HepG2 (cell line): Measurements from ENCODE around the gene NUCB1. TPM values are rescaled to one million over a fixed set of nuclear protein-coding genes. Genes with fewer than 3 reads are reported as not detected.

Source experiments
- ATAC-seq: fragments of 200-7000 bp; cut with Tn5 transposase; 3 replicates; pipeline ENCODE4 v1.9.1; 2020; ENCODE audit warnings: mild to moderate bottlenecking, moderate library complexity
- BruUV-seq: library from RNA; stranded (reverse); fragments of 400-500 nt; replicated peaks from 2 replicates; lab custom pipeline; 2021; lab: Mats Ljungman, UMichigan
- CTCF ChIA-PET: fragments of 300-600 bp; formaldehyde crosslinking; extraction: SDS; loops from one replicate; lab custom pipeline; 2021; ENCODE audit warnings: low total read pairs, inconsistent platforms, low intra/inter-chr PET ratio; lab: Yijun Ruan, JAX
- POLR2A ChIA-PET: fragments of 350-600 bp; sonication (Branson Sonifier 250); formaldehyde crosslinking; loops from one replicate; lab custom pipeline; 2020; ENCODE audit warnings: antibody characterized with exemption, inconsistent platforms; lab: Yijun Ruan, JAX
- DNase-seq: peaks from one replicate; pipeline ENCODE4 v3.0.0-alpha.2; 2015; ENCODE audit warnings: low spot score
- FAIRE-seq: peaks from 3 replicates; lab custom pipeline; 2011; peaks lifted over from hg19 to GRCh38; lab: Jason Lieb, UNC
- H2AFZ ChIP-seq: one replicate; pipeline ENCODE4 v1.6.1; 2011; ENCODE audit warnings: low read length, inconsistent platforms
- H3K27ac ChIP-seq: fragments of 300-600 bp; 3 replicates; pipeline ENCODE4 v1.8.0; 2011; ENCODE audit warnings: mixed run types, mild to moderate bottlenecking, mixed read lengths, low read length, inconsistent platforms; ENCODE audit not compliant: insufficient read depth; ENCODE audit errors: extremely low read length
- H3K27me3 ChIP-seq, 2 experiments: fragments of 200-600 bp in 1 of 2; 2 replicates in 1 of 2; 3 replicates in 1 of 2; pipeline versions ENCODE4 v1.6.0 to v1.8.0; 2011; ENCODE audit warnings: low read length in 2 of 2, mild to moderate bottlenecking in 2 of 2, moderate library complexity in 2 of 2, inconsistent platforms in 1 of 2; ENCODE audit not compliant: insufficient read depth in 2 of 2, control insufficient read depth in 1 of 2
- H3K36me3 ChIP-seq, 2 experiments: fragments of 200-600 bp in 1 of 2; replicated peaks in 1 of 2; 2 replicates in 1 of 2; 3 replicates in 1 of 2; pipeline versions ENCODE4 v1.5.1 to v1.8.0; 2011; ENCODE audit warnings: low read length in 2 of 2, inconsistent platforms in 1 of 2; ENCODE audit not compliant: insufficient read depth in 2 of 2, control insufficient read depth in 1 of 2
- H3K4me1 ChIP-seq: 2 replicates; pipeline ENCODE4 v1.5.1; 2012; ENCODE audit warnings: low read length, inconsistent platforms; ENCODE audit not compliant: insufficient read depth
- H3K4me2 ChIP-seq: 2 replicates; pipeline ENCODE4 v1.6.0; 2011; ENCODE audit warnings: low read depth, low read length, inconsistent platforms
- H3K4me3 ChIP-seq, 3 experiments: fragments of 200-600 bp in 1 of 3; sonication (generic), shearing (Covaris generic) in 1 of 3; replicated peaks in 1 of 3; 2 replicates each; pipeline ENCODE4 v1.5.1; 2011 to 2016; ENCODE audit warnings: low read length in 3 of 3, inconsistent platforms in 2 of 3, low read depth in 2 of 3, mild to moderate bottlenecking in 2 of 3, control low read depth in 1 of 3, mixed read lengths in 1 of 3; ENCODE audit not compliant: insufficient read depth in 1 of 3
- H3K79me2 ChIP-seq: one replicate; pipeline ENCODE4 v1.6.1; 2011; ENCODE audit warnings: low read length, inconsistent platforms; ENCODE audit not compliant: insufficient read depth
- H3K9ac ChIP-seq: 2 replicates; pipeline ENCODE4 v1.6.0; 2011; ENCODE audit warnings: mild to moderate bottlenecking, low read depth, low read length, inconsistent platforms; ENCODE audit not compliant: insufficient read depth
- H3K9me3 ChIP-seq: 2 replicates; pipeline ENCODE4 v1.5.1; 2012; ENCODE audit warnings: mild to moderate bottlenecking, low read length
- H4K20me1 ChIP-seq: 2 replicates; pipeline ENCODE4 v1.6.0; 2011; ENCODE audit warnings: inconsistent platforms, mild to moderate bottlenecking, low read length, moderate library complexity; ENCODE audit not compliant: insufficient read depth
- GABPB1 ChIP-seq: IDR thresholded peaks from 2 replicates; pipeline ENCODE4 v1.6.1; 2016; ENCODE audit warnings: mild to moderate bottlenecking, missing genetic modification reagents, moderate library complexity, missing compliant biosample characterization
- HOXA7 ChIP-seq: sonication (generic); formaldehyde crosslinking; IDR thresholded peaks from 2 replicates; pipeline ENCODE4 v1.8.1; 2022; ENCODE audit warnings: mild to moderate bottlenecking, missing genetic modification reagents, moderate library complexity
- SCMH1 ChIP-seq: sonication (generic); formaldehyde crosslinking; IDR thresholded peaks from 2 replicates; pipeline ENCODE4 v1.9.0; 2021; ENCODE audit warnings: missing genetic modification reagents, mild to moderate bottlenecking, borderline replicate concordance
- TSC22D2 ChIP-seq: sonication (generic); formaldehyde crosslinking; IDR thresholded peaks from 2 replicates; pipeline ENCODE4 v1.5.1; 2020; ENCODE audit warnings: missing genetic modification reagents, mild to moderate bottlenecking, borderline replicate concordance
- ZFY ChIP-seq: sonication (generic); formaldehyde crosslinking; IDR thresholded peaks from 2 replicates; pipeline ENCODE4 v1.4.0; 2020; ENCODE audit warnings: missing genetic modification reagents
- ZNF230 ChIP-seq: sonication (generic); formaldehyde crosslinking; IDR thresholded peaks from 2 replicates; pipeline ENCODE4 v1.4.0; 2020; ENCODE audit warnings: mild to moderate bottlenecking, missing genetic modification reagents
- ZNF703 ChIP-seq: sonication (generic); formaldehyde crosslinking; IDR thresholded peaks from 2 replicates; pipeline ENCODE4 v1.5.1; 2020; ENCODE audit warnings: missing genetic modification reagents, mild to moderate bottlenecking, moderate library complexity, borderline replicate concordance
- ZNF772 ChIP-seq: sonication (generic); formaldehyde crosslinking; IDR thresholded peaks from 2 replicates; pipeline ENCODE4 v1.5.0; 2020; ENCODE audit warnings: mild to moderate bottlenecking, missing genetic modification reagents
- WGBS: methylation state at CpG from one replicate; pipeline ENCODE4 v1.1.6; 2017; ENCODE audit warnings: low lambda C conversion rate; 5-methylcytosine and 5-hydroxymethylcytosine counted together
- in situ Hi-C: cut with HindIII; loops from 2 replicates; pipeline ENCODE4 v1.10.0; 2017; ENCODE audit warnings: low pct_unique_long_range_greater_than_20kb; ENCODE audit not compliant: extremely low pct_ligation_motif_present
- intact Hi-C: fragments of 100-400 bp; cut with micrococcal nuclease; formaldehyde crosslinking; loops from one replicate; pipeline ENCODE4 v1.10.0; 2022; ENCODE audit not compliant: unreplicated experiment
- polyA plus RNA-seq, 8 experiments: library from polyadenylated mRNA; depleted of rRNA in 3 of 8; stranded (reverse) in 7 of 8; unstranded in 1 of 8; fragments of >200 nt; fragmentation: Illumina TruSeq in 4 of 8; extraction: Trizol in 4 of 8; gene quantifications; 2 replicates each; pipeline versions ENCODE4 v1.2.1 to v1.2.3, GENCODE V29; 2011 to 2016; ENCODE audit warnings: low read depth in 4 of 8, missing spikeins in 1 of 8, mixed read lengths in 1 of 8; ENCODE audit not compliant: insufficient read depth in 1 of 8
- total RNA-seq, 5 experiments: library from RNA; depleted of rRNA; stranded (reverse); fragments of >200 nt; fragmentation: Illumina TruSeq; extraction: Trizol; gene quantifications; 2 replicates each; pipeline ENCODE4 v1.2.3, GENCODE V29; 2016; ENCODE audit warnings: low read depth in 1 of 5

Gene NUCB1
- total and polyA plus RNA-seq, 2 of the 13 experiments (the other 11 are each of a cell fraction or from before 2014, with no cell fraction given): 82.3 to 106 TPM

GRCh38 chr19:48969276-48970138 lies 69.4 kb downstream of the NUCB1 start (continued):
- TF ChIP-seq SCMH1 (CRISPR knock-in tag) (no peak), ZFY (CRISPR knock-in tag) (no peak)

- TF ChIP-seq TSC22D2 (CRISPR knock-in tag): no peak
- no peak for TF ChIP-seq GABPB1
- TF ChIP-seq HOXA7 (CRISPR knock-in tag): no peak
- TF ChIP-seq ZNF703 (CRISPR knock-in tag): no peak
- TF ChIP-seq ZNF230 (CRISPR knock-in tag): no peak
- TF ChIP-seq ZNF772: no peak
- TF ChIP-seq, all 625 proteins: peak for 0
- Histone ChIP-seq H3K4me1 (peaks cover 17% of the 10 kb centered on the region), H3K9me3 (no peaks in the 10 kb centered on the region), H3K4me3 (no peak overlapping the region), H3K36me3 (peaks cover 11 to 36% of the 10 kb centered on the region in 2 experiments), H3K27ac (no peak overlapping the region), H3K9ac (no peak overlapping the region), H3K27me3 (no peaks in the 10 kb centered on the region; a peak in 1 of 5 replicates), H2AFZ (no peak overlapping the region), H3K79me2 (peaks cover 15% of the 10 kb centered on the region), H3K4me2 (no peak overlapping the region), H4K20me1 (peaks cover 32% of the 10 kb centered on the region)
- no TSS peak for BruUV-seq
- in situ Hi-C loops (no loop called here), intact Hi-C loops (loop anchor here (2.0 kb wide), 1 partner anchor 35 kb away; no protein-coding TSS in a partner anchor)
- ChIA-PET CTCF (interaction anchor here (0.9 kb wide), 1 partner anchor 36 kb away, joined by 4 read pairs; no protein-coding TSS in a partner anchor), POLR2A (interaction anchor here (0.6 to 2.6 kb wide), 17 partner anchors 8 to 238 kb away, joined by 3 to 24 read pairs (median 6); partner anchors contain the start of genes BAX, DHDH, GYS1 and NUCB1)
- WGBS: 98% methylated on average over 23 of the region's 23 CpGs
- FAIRE-seq (no peak), DNase-seq (no peak), ATAC-seq (no peak)
These were observed 70.1 kb downstream of the NUCB1 start for GRCh38 chr19:48970139-48970766.
